Activated B cell treated with CpG ODN at 0.5 μM for 24 hours (primary cell): Measurements from ENCODE around the gene TRIM51. TPM values are rescaled to one million over a fixed set of nuclear protein-coding genes. Genes with fewer than 3 reads are reported as not detected.
"Not testable (repeated sequence)": the region's sequence is repeated elsewhere in the genome, so short reads cannot be mapped to it uniquely, and the experiment has no call there.

Experiments
- ATAC-seq: fragments of 200-7000 bp; cut with Tn5 transposase; one replicate; pipeline ENCODE4 v1.10.0; 2021; ENCODE audit warnings: low read depth, mild to moderate bottlenecking, moderate library complexity
- CTCF ChIA-PET: fragments of 350-600 bp; sonication (Branson Sonifier 250); formaldehyde crosslinking; loops from one replicate; lab custom pipeline; 2021; ENCODE audit warnings: antibody characterized with exemption; lab: Charles Lee
- POLR2A ChIA-PET: fragments of 350-600 bp; sonication (Branson Sonifier 250); formaldehyde crosslinking; loops from one replicate; lab custom pipeline; 2021; ENCODE audit warnings: antibody characterized with exemption; lab: Charles Lee
- DNase-seq: peaks from one replicate; pipeline ENCODE4 v3.0.0; 2022
- H3K27ac Mint-ChIP-seq: one replicate; pipeline ENCODE4 v1.8.0; 2020; ENCODE audit warnings: mixed read lengths
- H3K27me3 Mint-ChIP-seq: one replicate; pipeline ENCODE4 v1.8.0; 2021; ENCODE audit warnings: mixed read lengths
- H3K36me3 Mint-ChIP-seq: one replicate; pipeline ENCODE4 v1.8.0; 2021; ENCODE audit warnings: low read depth, mixed read lengths
- H3K4me1 Mint-ChIP-seq: one replicate; pipeline ENCODE4 v1.8.0; 2021; ENCODE audit warnings: mixed read lengths
- H3K4me3 Mint-ChIP-seq: one replicate; pipeline ENCODE4 v1.8.0; 2020; ENCODE audit warnings: mild to moderate bottlenecking, mixed read lengths
- H3K9me3 Mint-ChIP-seq: one replicate; pipeline ENCODE4 v1.8.0; 2020; ENCODE audit warnings: mixed read lengths
- CTCF ChIP-seq: fragments of 200-600 bp; IDR thresholded peaks from one replicate; pipeline ENCODE4 v1.8.0; 2022; ENCODE audit warnings: antibody characterized with exemption, mild to moderate bottlenecking
- intact Hi-C: fragments of 100-400 bp; cut with micrococcal nuclease; formaldehyde crosslinking; loops from one replicate; pipeline ENCODE4 v1.15.1; 2024
- total RNA-seq: library from RNA; stranded (reverse); gene quantifications from 2 replicates; pipeline ENCODE4 v1.2.3, GENCODE V29; 2022

Gene TRIM51
- total RNA-seq, 1 donor from 2014 or later, result not detected

- H3K27ac Mint-ChIP-seq, result no peak overlapping the region
- ATAC-seq, result no peak
- no peak overlapping the region for H3K4me3 Mint-ChIP-seq
Observed at GRCh38 chr11:55854704-55855103, 28.4 kb upstream of the TRIM51 start.

GRCh38 chr11:55867354-55867753 is 15.7 kb upstream of the TRIM51 start:
- CTCF ChIA-PET, DNase-seq, H3K36me3 Mint-ChIP-seq, H3K4me3 Mint-ChIP-seq, H3K27ac Mint-ChIP-seq, POLR2A ChIA-PET, intact Hi-C loops, H3K27me3 Mint-ChIP-seq, ATAC-seq, H3K4me1 Mint-ChIP-seq, H3K9me3 Mint-ChIP-seq: not testable (repeated sequence)

More at GRCh38 chr11:55854704-55855103, 28.4 kb upstream of the TRIM51 start:
- H3K4me1 Mint-ChIP-seq, result no peaks in the 10 kb centered on the region
- no peak for TF ChIP-seq CTCF
- peaks cover 12% of the 10 kb centered on the region for H3K9me3 Mint-ChIP-seq
- intact Hi-C loops, result loop anchor here (5.0 kb wide), 1 partner anchor 53 kb away; no protein-coding TSS in a partner anchor
- no peak for DNase-seq
- POLR2A ChIA-PET, result no interaction called here
- H3K27me3 Mint-ChIP-seq, result no peaks in the 10 kb centered on the region
- CTCF ChIA-PET, result no interaction called here
- H3K36me3 Mint-ChIP-seq, result no peaks in the 10 kb centered on the region

- H3K9me3 Mint-ChIP-seq, H3K4me1 Mint-ChIP-seq, H3K36me3 Mint-ChIP-seq, CTCF ChIA-PET, intact Hi-C loops, H3K4me3 Mint-ChIP-seq, H3K27me3 Mint-ChIP-seq, DNase-seq, ATAC-seq, POLR2A ChIA-PET, H3K27ac Mint-ChIP-seq: not testable (repeated sequence)
Observed at GRCh38 chr11:55872731-55873130, 10.4 kb upstream of the TRIM51 start.

GRCh38 chr11:55873146-55873545 is 10.0 kb upstream of the TRIM51 start:
- H3K27ac Mint-ChIP-seq, CTCF ChIA-PET, DNase-seq, H3K9me3 Mint-ChIP-seq, H3K4me3 Mint-ChIP-seq, intact Hi-C loops, H3K27me3 Mint-ChIP-seq, ATAC-seq, H3K36me3 Mint-ChIP-seq, H3K4me1 Mint-ChIP-seq, POLR2A ChIA-PET: not testable (repeated sequence)

- H3K27ac Mint-ChIP-seq, H3K27me3 Mint-ChIP-seq, CTCF ChIA-PET, DNase-seq, ATAC-seq, H3K4me1 Mint-ChIP-seq, H3K9me3 Mint-ChIP-seq, H3K4me3 Mint-ChIP-seq, H3K36me3 Mint-ChIP-seq, intact Hi-C loops, POLR2A ChIA-PET: not testable (repeated sequence)
Observed at GRCh38 chr11:55884995-55885394, 1.9 kb downstream of the TRIM51 start.

GRCh38 chr11:55885481-55885880 is 2.4 kb downstream of the TRIM51 start:
- POLR2A ChIA-PET, ATAC-seq, H3K4me1 Mint-ChIP-seq, H3K4me3 Mint-ChIP-seq, H3K36me3 Mint-ChIP-seq, H3K27me3 Mint-ChIP-seq, H3K27ac Mint-ChIP-seq, intact Hi-C loops, H3K9me3 Mint-ChIP-seq, CTCF ChIA-PET, DNase-seq: not testable (repeated sequence)

GRCh38 chr11:55895216-55895615 is 12.1 kb downstream of the TRIM51 start:
- H3K4me3 Mint-ChIP-seq, result no peak overlapping the region
- no peaks in the 10 kb centered on the region for H3K4me1 Mint-ChIP-seq
- peaks cover 15% of the 10 kb centered on the region for H3K9me3 Mint-ChIP-seq
- POLR2A ChIA-PET, result no interaction called here
- ATAC-seq (no peak), DNase-seq (no peak)
- H3K36me3 Mint-ChIP-seq, result no peaks in the 10 kb centered on the region
- TF ChIP-seq CTCF, result no peak
- CTCF ChIA-PET, result no interaction called here
- no peak overlapping the region for H3K27ac Mint-ChIP-seq
- intact Hi-C loops, result no loop called here
- no peaks in the 10 kb centered on the region for H3K27me3 Mint-ChIP-seq

DNA sequence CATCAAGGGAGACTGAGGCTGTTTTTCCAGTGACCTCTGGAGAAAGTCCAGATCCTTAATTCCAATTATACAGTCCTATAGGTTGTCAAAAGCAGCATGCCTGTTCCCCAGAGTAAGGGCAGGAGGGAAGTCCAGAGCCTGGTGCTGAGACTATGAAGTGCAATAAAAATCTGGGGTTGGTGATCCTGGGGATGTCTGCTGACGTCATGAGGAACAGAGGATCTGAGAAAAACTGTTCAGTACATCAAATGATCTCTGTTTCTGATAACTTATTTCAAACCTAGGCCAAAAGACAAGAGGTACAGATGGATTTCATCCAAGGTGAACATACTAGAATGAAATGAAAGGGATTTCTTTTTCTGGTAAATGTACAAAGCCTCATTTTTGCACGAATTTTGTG is 19.2 kb downstream of the TRIM51 start:
- ChIA-PET POLR2A (no interaction called here), CTCF (no interaction called here)
- no peak for TF ChIP-seq CTCF
- H3K4me1 Mint-ChIP-seq, result no peaks in the 10 kb centered on the region
- ATAC-seq (no peak), DNase-seq (no peak)
- no peaks in the 10 kb centered on the region for H3K27me3 Mint-ChIP-seq
- H3K9me3 Mint-ChIP-seq, result peaks cover 3% of the 10 kb centered on the region
- intact Hi-C loops, result no loop called here
- no peak overlapping the region for H3K27ac Mint-ChIP-seq
- no peak overlapping the region for H3K4me3 Mint-ChIP-seq
- H3K36me3 Mint-ChIP-seq, result no peaks in the 10 kb centered on the region
